ENCODE measurements around the gene RND2. TPM values are rescaled to one million over a fixed set of nuclear protein-coding genes. Genes with fewer than 3 reads are reported as not detected.

The RND2 gene
- total RNA-seq, 1 donor from 2014 or later = 0.85 TPM

DNA sequence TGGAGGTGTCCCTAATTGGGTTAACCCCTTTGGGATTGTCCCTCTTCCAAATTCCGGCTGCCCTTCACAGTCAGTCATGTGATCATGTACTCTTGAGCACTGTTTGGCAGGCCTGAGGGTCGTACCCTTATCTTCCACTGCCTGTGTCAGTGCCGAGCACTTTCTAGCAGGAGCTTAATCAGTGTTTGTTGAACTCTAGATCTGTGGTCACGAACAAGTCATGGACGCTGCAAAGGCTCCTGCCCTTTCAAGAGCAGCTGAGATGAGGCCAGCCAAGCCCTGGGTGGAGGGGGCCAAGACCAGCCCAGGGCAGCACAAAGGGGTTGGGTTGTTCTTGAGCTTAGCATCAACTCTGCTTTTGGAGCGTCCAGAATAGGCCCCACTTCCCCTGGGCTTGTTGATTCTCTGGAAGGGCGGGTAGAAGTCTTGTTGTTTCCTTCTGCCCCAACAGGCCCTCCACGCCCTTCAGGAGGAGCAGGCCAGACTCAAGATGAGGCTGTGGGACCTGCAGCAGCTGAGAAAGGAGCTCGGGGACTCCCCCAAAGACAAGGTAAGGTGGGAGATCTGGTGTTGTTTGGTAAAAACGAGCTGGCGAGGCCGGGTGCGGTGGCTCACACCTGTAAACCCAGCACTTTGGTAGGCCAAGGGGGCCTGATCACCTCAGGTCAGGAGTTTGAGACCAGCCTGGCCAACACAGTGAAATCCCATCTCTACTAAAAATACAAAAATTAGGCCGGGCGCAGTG lies 13.1 kb upstream of the RND2 start:
- TF ChIP-seq, protein P1, sequence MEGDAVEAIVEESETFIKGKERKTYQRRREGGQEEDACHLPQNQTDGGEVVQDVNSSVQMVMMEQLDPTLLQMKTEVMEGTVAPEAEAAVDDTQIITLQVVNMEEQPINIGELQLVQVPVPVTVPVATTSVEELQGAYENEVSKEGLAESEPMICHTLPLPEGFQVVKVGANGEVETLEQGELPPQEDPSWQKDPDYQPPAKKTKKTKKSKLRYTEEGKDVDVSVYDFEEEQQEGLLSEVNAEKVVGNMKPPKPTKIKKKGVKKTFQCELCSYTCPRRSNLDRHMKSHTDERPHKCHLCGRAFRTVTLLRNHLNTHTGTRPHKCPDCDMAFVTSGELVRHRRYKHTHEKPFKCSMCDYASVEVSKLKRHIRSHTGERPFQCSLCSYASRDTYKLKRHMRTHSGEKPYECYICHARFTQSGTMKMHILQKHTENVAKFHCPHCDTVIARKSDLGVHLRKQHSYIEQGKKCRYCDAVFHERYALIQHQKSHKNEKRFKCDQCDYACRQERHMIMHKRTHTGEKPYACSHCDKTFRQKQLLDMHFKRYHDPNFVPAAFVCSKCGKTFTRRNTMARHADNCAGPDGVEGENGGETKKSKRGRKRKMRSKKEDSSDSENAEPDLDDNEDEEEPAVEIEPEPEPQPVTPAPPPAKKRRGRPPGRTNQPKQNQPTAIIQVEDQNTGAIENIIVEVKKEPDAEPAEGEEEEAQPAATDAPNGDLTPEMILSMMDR (IDR thresholded peaks at IDR 0.05; ENCODE audit: borderline replicate concordance) = no peak
- H3K4me1 ChIP-seq = peaks cover 99% of the 10 kb centered on the region
- H3K27me3 ChIP-seq (ENCODE audit: low read depth) = no peaks in the 10 kb centered on the region
- DNase-seq = no peak
- peak overlapping the region; percentile 86 for H3K27ac ChIP-seq (replicated peaks)
- no peak overlapping the region for H3K4me3 ChIP-seq
- H3K9me3 ChIP-seq (replicated peaks) = no peaks in the 10 kb centered on the region
- H3K36me3 ChIP-seq = peaks cover 30% of the 10 kb centered on the region
- intact Hi-C loops (cut with micrococcal nuclease) = no loop called here

DNA sequence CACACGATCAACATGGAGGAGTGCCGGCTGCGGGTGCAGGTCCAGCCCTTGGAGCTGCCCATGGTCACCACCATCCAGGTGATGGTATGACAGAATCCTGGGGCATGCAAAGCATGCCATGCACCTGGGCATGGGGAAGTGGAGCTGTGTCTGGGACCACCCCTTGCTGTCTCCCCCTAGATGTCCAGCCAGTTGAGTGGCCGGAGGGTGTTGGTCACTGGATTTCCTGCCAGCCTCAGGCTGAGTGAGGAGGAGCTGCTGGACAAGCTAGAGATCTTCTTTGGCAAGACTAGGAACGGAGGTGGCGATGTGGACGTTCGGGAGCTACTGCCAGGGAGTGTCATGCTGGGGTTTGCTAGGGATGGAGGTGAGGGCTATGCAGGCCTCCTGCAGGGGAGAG lies 11.7 kb upstream of the RND2 start:
- H3K36me3 ChIP-seq = peaks cover 41% of the 10 kb centered on the region
- no peak overlapping the region for H3K4me3 ChIP-seq
- H3K4me1 ChIP-seq = peaks cover 90% of the 10 kb centered on the region
- TF ChIP-seq, protein P1 (IDR thresholded peaks at IDR 0.05; ENCODE audit: borderline replicate concordance) = no peak
- H3K27ac ChIP-seq (replicated peaks) = peak overlapping the region; percentile 86
- no peak for DNase-seq
- no peaks in the 10 kb centered on the region for H3K27me3 ChIP-seq (ENCODE audit: low read depth)
- intact Hi-C loops (cut with micrococcal nuclease) = no loop called here
- no peaks in the 10 kb centered on the region for H3K9me3 ChIP-seq (replicated peaks)

DNA sequence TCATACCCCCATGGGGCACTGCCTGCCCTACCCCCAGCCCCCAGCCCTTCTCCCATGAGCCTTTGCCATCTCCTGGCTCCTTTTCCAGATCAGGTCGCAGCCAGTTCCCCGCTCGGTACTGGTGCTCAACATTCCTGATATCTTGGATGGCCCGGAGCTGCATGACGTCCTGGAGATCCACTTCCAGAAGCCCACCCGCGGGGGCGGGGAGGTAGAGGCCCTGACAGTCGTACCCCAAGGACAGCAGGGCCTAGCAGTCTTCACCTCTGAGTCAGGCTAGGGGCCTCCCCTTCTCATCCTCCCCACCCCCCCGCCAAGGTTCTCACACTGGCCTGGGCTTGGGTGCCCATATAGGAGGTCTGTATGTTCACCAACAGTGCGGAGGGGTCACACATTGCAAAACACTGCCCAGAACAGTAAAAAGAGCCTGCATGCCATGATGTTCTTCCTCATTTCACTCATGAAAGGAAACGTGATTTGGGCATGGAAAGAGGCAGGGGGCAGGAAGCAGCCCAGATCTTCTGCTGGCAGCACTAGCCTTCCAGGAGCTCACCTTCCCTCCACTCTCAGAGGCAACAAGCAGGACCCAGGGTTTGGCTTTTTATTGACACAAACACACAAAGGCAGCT lies 10.9 kb upstream of the RND2 start:
- TF ChIP-seq, protein P1 (IDR thresholded peaks at IDR 0.05; ENCODE audit: borderline replicate concordance) = no peak
- peak overlapping the region; percentile 6 for H3K4me3 ChIP-seq
- H3K4me1 ChIP-seq = peaks cover 90% of the 10 kb centered on the region
- no peaks in the 10 kb centered on the region for H3K27me3 ChIP-seq (ENCODE audit: low read depth)
- no peaks in the 10 kb centered on the region for H3K9me3 ChIP-seq (replicated peaks)
- peaks cover 45% of the 10 kb centered on the region for H3K36me3 ChIP-seq
- intact Hi-C loops (cut with micrococcal nuclease) = no loop called here
- H3K27ac ChIP-seq (replicated peaks) = peak overlapping the region; percentile 86
- no peak for DNase-seq

DNA sequence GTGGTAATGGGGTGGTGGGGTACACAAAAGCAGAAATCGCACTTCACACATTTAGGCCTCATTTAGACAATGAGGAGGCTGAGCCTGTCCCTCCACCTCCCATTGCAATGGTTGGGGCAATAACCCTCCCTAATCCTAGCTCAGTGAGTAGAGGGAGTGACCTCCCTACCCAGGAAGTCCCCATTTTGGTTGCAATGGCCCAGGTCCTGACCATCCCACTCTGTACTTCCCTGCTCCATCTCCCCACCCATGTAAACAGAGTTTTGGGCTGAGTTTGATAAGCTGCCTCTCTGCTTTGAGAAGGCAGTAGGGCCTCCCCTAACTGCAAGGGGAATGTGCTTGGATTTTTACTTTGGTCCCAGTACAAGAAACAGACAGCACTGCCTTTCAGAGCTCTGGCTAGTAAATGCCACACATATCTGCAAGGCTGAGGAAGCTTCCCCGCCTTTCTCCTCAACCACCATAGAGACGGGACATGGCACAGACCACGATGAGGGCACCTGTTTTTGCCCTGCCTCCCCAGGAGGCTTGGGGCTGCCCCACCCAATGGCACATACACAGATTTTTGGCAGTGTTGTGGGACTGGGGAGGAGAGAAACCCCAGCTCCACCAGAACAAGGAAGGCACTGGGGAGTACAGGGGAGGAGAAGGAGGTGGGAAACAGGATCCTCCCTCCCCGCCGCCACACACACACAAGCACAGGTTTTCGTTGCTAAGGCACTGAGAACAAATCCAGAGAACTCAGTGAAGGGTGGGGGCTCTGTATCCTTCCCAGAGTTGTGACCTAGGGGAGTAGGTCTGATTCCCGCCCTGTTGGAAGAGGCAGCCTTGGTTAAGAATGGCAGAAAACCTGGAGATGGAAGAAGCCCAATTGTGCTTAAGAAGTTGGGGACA lies 10.1 kb upstream of the RND2 start:
- Histone ChIP-seq H3K4me3 (no peak overlapping the region), H3K9me3 (replicated peaks) (no peaks in the 10 kb centered on the region), H3K27ac (replicated peaks) (peak overlapping the region; percentile 86), H3K36me3 (peaks cover 45% of the 10 kb centered on the region), H3K4me1 (peaks cover 91% of the 10 kb centered on the region), H3K27me3 (ENCODE audit: low read depth) (no peaks in the 10 kb centered on the region)
- intact Hi-C loops (cut with micrococcal nuclease) = no loop called here
- TF ChIP-seq, protein P1 (IDR thresholded peaks at IDR 0.05; ENCODE audit: borderline replicate concordance) = no peak
- DNase-seq = no peak

DNA sequence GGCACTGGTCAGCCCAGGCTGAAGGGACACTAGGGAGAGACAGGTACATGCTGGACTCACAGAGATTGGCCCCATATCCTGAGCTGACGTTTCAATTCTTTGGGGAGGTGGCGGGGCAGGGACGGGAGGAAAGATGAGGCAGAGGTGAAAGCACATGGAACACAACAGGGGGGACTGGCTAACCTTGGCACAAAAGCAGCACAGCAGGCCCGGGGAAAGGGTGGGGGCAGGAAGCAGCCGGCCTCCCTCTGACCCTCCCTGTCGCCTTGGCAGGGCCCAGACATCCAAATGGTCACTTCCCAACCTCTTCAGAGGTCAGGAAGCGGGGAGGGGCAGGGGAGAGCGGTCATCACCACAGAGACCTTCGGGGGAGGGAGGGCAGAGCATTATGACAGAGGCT lies 9.5 kb upstream of the RND2 start:
- TF ChIP-seq, protein P1 (IDR thresholded peaks at IDR 0.05; ENCODE audit: borderline replicate concordance) = no peak
- Histone ChIP-seq H3K27me3 (ENCODE audit: low read depth) (no peaks in the 10 kb centered on the region), H3K9me3 (replicated peaks) (no peaks in the 10 kb centered on the region), H3K27ac (replicated peaks) (peak overlapping the region; percentile 86), H3K4me3 (peak overlapping the region; percentile 25), H3K36me3 (peaks cover 45% of the 10 kb centered on the region), H3K4me1 (peaks cover 91% of the 10 kb centered on the region)
- intact Hi-C loops (cut with micrococcal nuclease) = no loop called here
- DNase-seq = peak; percentile 72
